ENCODE results near the gene NFKBIA.
"Not testable (repeated sequence)": the region's sequence is repeated elsewhere in the genome, so short reads cannot be mapped to it uniquely, and the experiment has no call there.

Gene NFKBIA

DNA sequence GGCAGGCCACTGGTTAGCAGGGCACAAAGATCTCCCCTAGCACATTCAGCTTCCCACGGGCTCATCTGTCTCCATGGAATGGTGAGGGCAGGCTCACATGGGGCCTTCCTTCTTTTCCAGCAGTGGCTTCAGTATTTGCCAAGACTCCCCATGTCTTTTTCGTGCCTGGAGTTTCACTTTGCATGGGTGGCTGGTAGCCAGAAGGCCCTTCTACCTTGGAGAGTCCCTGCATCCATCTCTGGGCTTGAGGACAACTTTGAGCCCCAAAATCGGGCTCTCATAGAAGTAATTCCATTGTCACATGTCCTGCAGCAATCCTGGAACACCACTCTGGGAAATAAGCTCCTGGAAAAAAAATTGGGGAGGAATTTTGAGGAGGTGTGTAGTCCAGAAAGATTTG lies 42.1 kb downstream of the NFKBIA start:
- no peaks in the 10 kb centered on the region for H3K27me3 ChIP-seq (ENCODE audit: insufficient read depth, low read depth)
- no peaks in the 10 kb centered on the region for H3K79me2 ChIP-seq (ENCODE audit: insufficient read depth, low read depth)
- no peaks in the 10 kb centered on the region for H4K20me1 ChIP-seq (ENCODE audit: insufficient read depth)
- H3K36me3 ChIP-seq (ENCODE audit: insufficient read depth): no peaks in the 10 kb centered on the region
- H3K4me1 ChIP-seq (ENCODE audit: low read depth, poor library complexity, severe bottlenecking): peaks cover 27% of the 10 kb centered on the region
- TF ChIP-seq, protein P1, sequence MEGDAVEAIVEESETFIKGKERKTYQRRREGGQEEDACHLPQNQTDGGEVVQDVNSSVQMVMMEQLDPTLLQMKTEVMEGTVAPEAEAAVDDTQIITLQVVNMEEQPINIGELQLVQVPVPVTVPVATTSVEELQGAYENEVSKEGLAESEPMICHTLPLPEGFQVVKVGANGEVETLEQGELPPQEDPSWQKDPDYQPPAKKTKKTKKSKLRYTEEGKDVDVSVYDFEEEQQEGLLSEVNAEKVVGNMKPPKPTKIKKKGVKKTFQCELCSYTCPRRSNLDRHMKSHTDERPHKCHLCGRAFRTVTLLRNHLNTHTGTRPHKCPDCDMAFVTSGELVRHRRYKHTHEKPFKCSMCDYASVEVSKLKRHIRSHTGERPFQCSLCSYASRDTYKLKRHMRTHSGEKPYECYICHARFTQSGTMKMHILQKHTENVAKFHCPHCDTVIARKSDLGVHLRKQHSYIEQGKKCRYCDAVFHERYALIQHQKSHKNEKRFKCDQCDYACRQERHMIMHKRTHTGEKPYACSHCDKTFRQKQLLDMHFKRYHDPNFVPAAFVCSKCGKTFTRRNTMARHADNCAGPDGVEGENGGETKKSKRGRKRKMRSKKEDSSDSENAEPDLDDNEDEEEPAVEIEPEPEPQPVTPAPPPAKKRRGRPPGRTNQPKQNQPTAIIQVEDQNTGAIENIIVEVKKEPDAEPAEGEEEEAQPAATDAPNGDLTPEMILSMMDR (conservative IDR thresholded peaks at IDR 0.05; ENCODE audit: low read depth, low read length): no peak
- H3K4me3 ChIP-seq (IDR thresholded peaks at IDR 0.05; ENCODE audit: insufficient read depth, low read depth, low read length): no peak overlapping the region
- no peak overlapping the region for H3K9ac ChIP-seq
- no peak overlapping the region for H3K4me2 ChIP-seq
- H2AFZ ChIP-seq (ENCODE audit: low read depth): no peak overlapping the region
- H3K27ac ChIP-seq: no peak overlapping the region

DNA sequence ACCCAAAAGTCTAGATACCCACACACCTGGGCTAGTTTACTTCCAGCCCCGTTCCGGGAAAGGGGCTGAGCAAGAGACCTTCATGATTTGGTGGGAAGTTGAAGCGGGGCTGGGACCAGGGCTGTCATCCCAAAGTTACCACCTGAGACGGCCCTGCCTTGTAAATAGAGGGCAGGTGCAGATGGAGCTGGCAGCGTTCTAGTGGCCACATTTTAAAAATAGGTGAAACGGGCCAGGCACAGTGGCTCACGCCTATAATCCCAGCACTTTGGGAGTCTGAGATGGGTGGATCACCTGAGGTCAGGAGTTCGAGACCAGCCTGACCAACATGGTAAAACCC lies 43.4 kb downstream of the NFKBIA start:
- no peaks in the 10 kb centered on the region for H4K20me1 ChIP-seq (ENCODE audit: insufficient read depth)
- TF ChIP-seq, protein P1 (conservative IDR thresholded peaks at IDR 0.05; ENCODE audit: low read depth, low read length): no peak
- no peaks in the 10 kb centered on the region for H3K79me2 ChIP-seq (ENCODE audit: insufficient read depth, low read depth)
- no peaks in the 10 kb centered on the region for H3K27me3 ChIP-seq (ENCODE audit: insufficient read depth, low read depth)
- H3K9ac ChIP-seq: no peak overlapping the region
- no peak overlapping the region for H2AFZ ChIP-seq (ENCODE audit: low read depth)
- H3K27ac ChIP-seq: no peak overlapping the region
- no peaks in the 10 kb centered on the region for H3K36me3 ChIP-seq (ENCODE audit: insufficient read depth)
- H3K4me2 ChIP-seq: no peak overlapping the region
- peaks cover 14% of the 10 kb centered on the region for H3K4me1 ChIP-seq (ENCODE audit: low read depth, poor library complexity, severe bottlenecking)
- H3K4me3 ChIP-seq (IDR thresholded peaks at IDR 0.05; ENCODE audit: insufficient read depth, low read depth, low read length): no peak overlapping the region

DNA sequence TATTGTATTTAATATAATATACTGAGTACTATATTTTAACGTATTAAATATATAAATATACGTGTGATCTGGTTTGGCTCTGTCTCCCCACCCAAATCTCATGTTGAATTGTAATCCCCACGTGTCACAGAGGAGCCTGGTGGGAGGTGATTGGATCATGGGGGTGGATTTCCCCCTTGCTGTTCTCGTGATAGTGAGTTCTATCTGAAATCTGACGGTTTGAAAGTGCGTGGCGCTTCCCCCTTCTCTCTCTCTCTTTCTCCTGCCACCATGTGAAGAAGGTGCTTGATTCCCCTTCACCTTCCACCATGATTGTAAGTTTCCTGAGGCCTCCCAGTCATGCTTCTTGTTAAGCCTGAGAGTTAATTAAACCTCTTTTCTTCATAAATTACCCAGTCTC lies 44.9 kb downstream of the NFKBIA start:
- H4K20me1 ChIP-seq (ENCODE audit: insufficient read depth); H3K4me2 ChIP-seq; H3K9ac ChIP-seq; H3K4me3 ChIP-seq (IDR thresholded peaks at IDR 0.05; ENCODE audit: insufficient read depth, low read depth, low read length); H3K27ac ChIP-seq; H2AFZ ChIP-seq (ENCODE audit: low read depth); H3K36me3 ChIP-seq (ENCODE audit: insufficient read depth); H3K4me1 ChIP-seq (ENCODE audit: low read depth, poor library complexity, severe bottlenecking); H3K79me2 ChIP-seq (ENCODE audit: insufficient read depth, low read depth); H3K27me3 ChIP-seq (ENCODE audit: insufficient read depth, low read depth): not testable (repeated sequence)

DNA sequence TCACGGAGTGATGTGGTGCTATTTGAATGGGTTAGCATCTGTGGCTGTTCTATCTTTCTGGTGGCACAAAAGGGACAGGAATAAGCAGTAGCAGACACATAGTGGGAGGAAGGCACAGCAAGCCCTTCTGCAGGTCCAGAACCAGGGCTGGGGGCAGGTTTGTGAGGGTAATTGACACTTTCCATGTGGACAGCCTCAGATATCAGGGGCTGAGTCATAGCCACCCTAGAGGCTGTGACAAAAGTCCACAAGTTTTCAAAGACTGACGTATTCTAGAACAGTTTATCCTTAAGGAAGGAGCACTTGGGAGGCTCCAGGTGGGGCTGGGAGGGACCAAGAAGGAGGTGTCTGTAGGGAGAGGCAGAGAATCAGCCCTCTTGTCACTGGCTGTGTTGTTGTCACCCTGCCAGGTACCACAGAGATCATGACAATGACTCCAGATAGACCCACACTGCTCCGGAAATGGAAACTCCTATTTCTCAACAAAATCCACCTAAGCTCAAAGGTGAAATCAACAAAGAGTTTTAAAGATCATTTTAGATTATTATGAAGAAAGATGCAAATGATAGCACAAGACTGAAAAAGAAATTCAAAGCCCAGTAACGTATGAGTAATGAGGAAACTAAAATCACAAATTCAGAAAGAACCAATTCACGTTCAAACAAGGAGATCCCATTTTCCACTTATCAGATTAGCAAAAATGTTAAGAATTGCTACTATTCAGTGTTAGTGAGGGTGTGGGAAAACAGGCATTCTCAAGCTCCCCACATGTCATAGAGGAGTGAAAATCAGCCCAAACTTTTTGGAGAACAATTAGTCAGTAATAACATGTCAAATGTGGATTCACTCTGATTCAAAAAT lies 48.3 kb downstream of the NFKBIA start:
- Histone ChIP-seq H3K4me3 (IDR thresholded peaks at IDR 0.05; ENCODE audit: insufficient read depth, low read depth, low read length) (no peak overlapping the region), H3K4me1 (ENCODE audit: low read depth, poor library complexity, severe bottlenecking) (no peaks in the 10 kb centered on the region), H3K9ac (no peak overlapping the region), H2AFZ (ENCODE audit: low read depth) (no peak overlapping the region), H3K27me3 (ENCODE audit: insufficient read depth, low read depth) (no peaks in the 10 kb centered on the region), H4K20me1 (ENCODE audit: insufficient read depth) (no peaks in the 10 kb centered on the region), H3K36me3 (ENCODE audit: insufficient read depth) (no peaks in the 10 kb centered on the region), H3K27ac (no peak overlapping the region), H3K79me2 (ENCODE audit: insufficient read depth, low read depth) (no peaks in the 10 kb centered on the region), H3K4me2 (no peak overlapping the region)
- TF ChIP-seq, protein P1 (conservative IDR thresholded peaks at IDR 0.05; ENCODE audit: low read depth, low read length): no peak

DNA sequence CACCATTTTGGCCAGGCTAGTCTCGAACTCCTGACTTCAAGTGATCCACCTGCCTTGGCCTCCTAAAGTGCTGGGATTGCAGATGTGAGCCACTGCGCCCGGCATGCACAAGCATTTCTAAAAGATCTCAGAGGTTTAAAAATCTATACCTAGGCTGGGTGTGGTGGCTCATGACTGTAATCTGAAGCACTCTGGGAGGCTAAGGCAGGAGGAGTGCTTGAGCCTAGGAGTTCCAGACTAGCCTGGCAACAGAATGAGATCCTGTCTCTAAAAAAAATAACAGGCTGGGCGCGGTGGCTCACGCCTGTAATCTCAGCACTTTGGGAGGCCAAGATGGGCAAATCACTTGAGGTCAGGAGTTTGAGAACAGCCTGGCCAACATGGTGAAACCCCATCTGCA lies 49.3 kb downstream of the NFKBIA start:
- H3K27me3 ChIP-seq (ENCODE audit: insufficient read depth, low read depth); H3K9ac ChIP-seq; H3K36me3 ChIP-seq (ENCODE audit: insufficient read depth); H3K4me3 ChIP-seq (IDR thresholded peaks at IDR 0.05; ENCODE audit: insufficient read depth, low read depth, low read length); H3K4me2 ChIP-seq; H3K27ac ChIP-seq; H4K20me1 ChIP-seq (ENCODE audit: insufficient read depth); H2AFZ ChIP-seq (ENCODE audit: low read depth); H3K4me1 ChIP-seq (ENCODE audit: low read depth, poor library complexity, severe bottlenecking); H3K79me2 ChIP-seq (ENCODE audit: insufficient read depth, low read depth): not testable (repeated sequence)

Data from KMS-11 (cell line).